Measurements from ENCODE around the gene SEPTIN8. TPM values are rescaled to one million over a fixed set of nuclear protein-coding genes. Genes with fewer than 3 reads are reported as not detected.

Gene SEPTIN8
- polyA plus RNA-seq, 1 donor (not counting 4 experiments of a cell fraction or from before 2014, with no cell fraction given) = 46.4 TPM

DNA sequence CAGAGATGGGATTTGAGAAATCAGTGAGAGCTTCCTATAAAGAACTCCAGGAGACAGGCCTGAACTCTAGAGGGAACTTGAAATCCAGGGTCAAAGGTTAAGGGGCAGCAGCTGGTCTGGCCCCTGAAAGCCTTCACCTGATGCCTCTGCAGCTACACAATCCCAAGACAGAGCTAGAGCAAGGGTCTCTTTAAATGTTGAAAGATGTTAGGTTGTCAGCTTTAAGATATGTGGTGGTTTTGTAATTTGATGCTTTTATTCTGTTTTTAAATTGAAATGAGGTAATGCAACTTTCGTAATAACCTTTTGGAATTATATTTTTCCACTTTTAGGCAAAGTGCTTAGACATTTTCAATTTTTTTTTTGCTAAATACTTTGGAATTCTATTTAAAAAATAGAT lies 38.4 kb upstream of the SEPTIN8 start:
- Histone ChIP-seq H3K9me1 (ENCODE audit: control insufficient read depth, extremely low read depth, insufficient read depth, low read length) (no peaks in the 10 kb centered on the region), H3K27me3 (ENCODE audit: control insufficient read depth, extremely low read depth, insufficient read depth, low read length) (peaks cover 39% of the 10 kb centered on the region), H2AFZ (ENCODE audit: control insufficient read depth, low read length) (no peak overlapping the region), H3K79me2 (ENCODE audit: control insufficient read depth, insufficient read depth, low read length) (no peaks in the 10 kb centered on the region), H3K36me3 (ENCODE audit: control insufficient read depth in 2 of 2, extremely low read depth in 1 of 2, insufficient read depth in 2 of 2, low read length in 2 of 2) (no peaks in the 10 kb centered on the region), H3K4me2 (ENCODE audit: control insufficient read depth, extremely low read depth, insufficient read depth, low read depth, low read length) (no peak overlapping the region), H3K9ac (ENCODE audit: control insufficient read depth, extremely low read depth, insufficient read depth, low read length) (no peak overlapping the region), H3K27ac (ENCODE audit: control insufficient read depth, insufficient read depth, low read length) (no peak overlapping the region), H3K9me3 (ENCODE audit: control insufficient read depth, low read depth, low read length) (no peaks in the 10 kb centered on the region), H3K4me1 (ENCODE audit: control insufficient read depth, extremely low read depth, insufficient read depth, low read length) (no peaks in the 10 kb centered on the region), H3K4me3 (ENCODE audit: control insufficient read depth in 2 of 3, extremely low read depth in 1 of 3, insufficient read depth in 2 of 3, low read depth in 1 of 3, low read length in 3 of 3) (no peak overlapping the region), H4K20me1 (ENCODE audit: control insufficient read depth, extremely low read depth, insufficient read depth, low read length) (no peaks in the 10 kb centered on the region)
- TF ChIP-seq, protein P1, sequence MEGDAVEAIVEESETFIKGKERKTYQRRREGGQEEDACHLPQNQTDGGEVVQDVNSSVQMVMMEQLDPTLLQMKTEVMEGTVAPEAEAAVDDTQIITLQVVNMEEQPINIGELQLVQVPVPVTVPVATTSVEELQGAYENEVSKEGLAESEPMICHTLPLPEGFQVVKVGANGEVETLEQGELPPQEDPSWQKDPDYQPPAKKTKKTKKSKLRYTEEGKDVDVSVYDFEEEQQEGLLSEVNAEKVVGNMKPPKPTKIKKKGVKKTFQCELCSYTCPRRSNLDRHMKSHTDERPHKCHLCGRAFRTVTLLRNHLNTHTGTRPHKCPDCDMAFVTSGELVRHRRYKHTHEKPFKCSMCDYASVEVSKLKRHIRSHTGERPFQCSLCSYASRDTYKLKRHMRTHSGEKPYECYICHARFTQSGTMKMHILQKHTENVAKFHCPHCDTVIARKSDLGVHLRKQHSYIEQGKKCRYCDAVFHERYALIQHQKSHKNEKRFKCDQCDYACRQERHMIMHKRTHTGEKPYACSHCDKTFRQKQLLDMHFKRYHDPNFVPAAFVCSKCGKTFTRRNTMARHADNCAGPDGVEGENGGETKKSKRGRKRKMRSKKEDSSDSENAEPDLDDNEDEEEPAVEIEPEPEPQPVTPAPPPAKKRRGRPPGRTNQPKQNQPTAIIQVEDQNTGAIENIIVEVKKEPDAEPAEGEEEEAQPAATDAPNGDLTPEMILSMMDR (optimal IDR thresholded peaks at IDR 0.05 in 1 of 3, IDR thresholded peaks at IDR 0.05 in 1 of 3, conservative IDR thresholded peaks at IDR 0.05 in 1 of 3; ENCODE audit: extremely low read depth in 1 of 3, insufficient read depth in 2 of 3, low read length in 3 of 3) = no peak
- TF ChIP-seq EZH2 (IDR thresholded peaks at IDR 0.05; ENCODE audit: low read length) = no peak
- FAIRE-seq (no peak), DNase-seq (ENCODE audit: low read depth, low spot score) (no peak)
- dilution Hi-C loops (cut with MboI; ENCODE audit: extremely low pct_ligation_motif_present, low sequenced_read_pairs) = no loop called here

DNA sequence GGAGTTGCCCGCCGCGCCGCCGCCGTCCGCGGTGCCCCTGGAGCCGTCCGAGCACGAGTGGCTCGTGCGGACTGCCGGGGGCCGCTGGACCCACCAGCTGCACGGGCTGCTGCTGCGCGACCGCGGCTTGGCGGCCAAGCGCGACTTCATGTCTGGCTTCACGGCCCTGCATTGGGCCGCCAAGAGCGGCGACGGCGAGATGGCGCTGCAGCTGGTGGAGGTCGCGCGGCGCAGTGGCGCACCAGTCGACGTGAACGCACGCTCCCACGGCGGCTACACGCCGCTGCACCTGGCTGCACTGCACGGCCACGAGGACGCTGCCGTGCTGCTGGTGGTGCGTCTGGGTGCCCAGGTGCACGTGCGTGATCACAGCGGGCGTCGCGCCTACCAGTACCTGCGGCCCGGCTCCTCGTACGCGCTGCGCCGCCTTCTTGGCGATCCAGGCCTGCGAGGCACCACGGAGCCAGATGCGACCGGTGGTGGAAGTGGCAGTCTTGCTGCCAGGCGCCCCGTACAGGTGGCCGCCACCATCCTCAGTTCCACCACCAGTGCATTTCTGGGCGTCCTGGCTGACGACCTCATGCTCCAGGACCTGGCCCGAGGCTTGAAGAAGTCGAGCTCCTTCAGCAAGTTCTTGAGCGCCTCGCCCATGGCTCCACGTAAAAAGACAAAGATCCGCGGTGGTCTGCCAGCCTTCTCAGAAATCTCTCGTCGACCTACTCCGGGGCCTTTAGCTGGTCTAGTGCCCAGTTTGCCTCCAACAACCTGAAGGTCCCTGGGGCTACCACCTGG lies 37.7 kb upstream of the SEPTIN8 start:
- Histone ChIP-seq H3K4me3 (ENCODE audit: control insufficient read depth in 2 of 3, extremely low read depth in 1 of 3, insufficient read depth in 2 of 3, low read depth in 1 of 3, low read length in 3 of 3) (no peak overlapping the region), H3K27ac (ENCODE audit: control insufficient read depth, insufficient read depth, low read length) (no peak overlapping the region), H2AFZ (ENCODE audit: control insufficient read depth, low read length) (no peak overlapping the region), H3K9me1 (ENCODE audit: control insufficient read depth, extremely low read depth, insufficient read depth, low read length) (no peaks in the 10 kb centered on the region), H3K4me2 (ENCODE audit: control insufficient read depth, extremely low read depth, insufficient read depth, low read depth, low read length) (no peak overlapping the region), H3K9me3 (ENCODE audit: control insufficient read depth, low read depth, low read length) (no peaks in the 10 kb centered on the region), H3K9ac (ENCODE audit: control insufficient read depth, extremely low read depth, insufficient read depth, low read length) (no peak overlapping the region), H3K36me3 (ENCODE audit: control insufficient read depth in 2 of 2, extremely low read depth in 1 of 2, insufficient read depth in 2 of 2, low read length in 2 of 2) (no peaks in the 10 kb centered on the region), H3K79me2 (ENCODE audit: control insufficient read depth, insufficient read depth, low read length) (no peaks in the 10 kb centered on the region), H3K27me3 (ENCODE audit: control insufficient read depth, extremely low read depth, insufficient read depth, low read length) (peaks cover 39% of the 10 kb centered on the region), H3K4me1 (ENCODE audit: control insufficient read depth, extremely low read depth, insufficient read depth, low read length) (no peaks in the 10 kb centered on the region), H4K20me1 (ENCODE audit: control insufficient read depth, extremely low read depth, insufficient read depth, low read length) (no peaks in the 10 kb centered on the region)
- TF ChIP-seq EZH2 (IDR thresholded peaks at IDR 0.05; ENCODE audit: low read length) = no peak
- FAIRE-seq (no peak), DNase-seq (ENCODE audit: low read depth, low spot score) (no peak)
- dilution Hi-C loops (cut with MboI; ENCODE audit: extremely low pct_ligation_motif_present, low sequenced_read_pairs) = no loop called here
